Ascending aorta (tissue), 2 donors: ENCODE data around the gene USP43. TPM values are rescaled to one million over a fixed set of nuclear protein-coding genes. Genes with fewer than 3 reads are reported as not detected.

Experiments used
- DNase-seq, 2 donors: peaks; one replicate each; pipeline ENCODE4 v3.0.0-alpha.2; 2019; ENCODE audit warnings: low spot score in 2 of 2
- H3K27ac ChIP-seq, 2 donors: fragments of 200-600 bp; sonication (generic); one replicate each; pipeline ENCODE4 v1.5.1; 2016 to 2017; ENCODE audit warnings: mild to moderate bottlenecking in 1 of 2
- H3K27me3 ChIP-seq: fragments of 200-600 bp; sonication (generic); one replicate; pipeline ENCODE4 v1.5.1; 2017
- H3K36me3 ChIP-seq, 2 donors: fragments of 200-600 bp; sonication (generic); one replicate each; pipeline ENCODE4 v1.5.1; 2016
- H3K4me1 ChIP-seq, 2 donors: fragments of 200-600 bp; sonication (generic); one replicate each; pipeline ENCODE4 v1.5.1; 2016 to 2017; ENCODE audit warnings: mild to moderate bottlenecking in 1 of 2
- H3K4me3 ChIP-seq, 2 donors: fragments of 200-600 bp; sonication (generic); one replicate each; pipeline ENCODE4 v1.5.1; 2016 to 2017; ENCODE audit warnings: mild to moderate bottlenecking in 1 of 2
- H3K9me3 ChIP-seq, 2 donors: fragments of 200-600 bp; sonication (generic); one replicate each; pipeline ENCODE4 v1.5.1; 2016
- CTCF ChIP-seq, 3 experiments: fragments of 200-600 bp in 2 of 3; fragments of 450-650 bp in 1 of 3; sonication (generic) in 2 of 3; IDR thresholded peaks; one replicate each; pipeline ENCODE4 v1.5.1; 2016 to 2019; ENCODE audit warnings: antibody characterized with exemption in 3 of 3, mild to moderate bottlenecking in 1 of 3, moderate library complexity in 1 of 3
- intact Hi-C: fragments of 100-400 bp; cut with DNase I; formaldehyde crosslinking; loops from one replicate; pipeline ENCODE4 v1.15.1; 2023
- total RNA-seq: library from RNA; depleted of rRNA; stranded (reverse); fragments of >200 nt; gene quantifications from one replicate; pipeline ENCODE4 v1.1.0, GENCODE V29; 2016

USP43 gene
- total RNA-seq, 1 donor from 2014 or later, result not detected

GRCh38 chr17:9668517-9668916 is 23.2 kb downstream of the USP43 start:
- DNase-seq, result no peak
- Histone ChIP-seq H3K9me3 (no peaks in the 10 kb centered on the region), H3K36me3 (no peaks in the 10 kb centered on the region), H3K27me3 (no peaks in the 10 kb centered on the region), H3K4me1 (no peaks in the 10 kb centered on the region), H3K27ac (no peak overlapping the region), H3K4me3 (no peak overlapping the region)
- intact Hi-C loops, result no loop called here
- no peak for TF ChIP-seq CTCF (IDR thresholded peaks at IDR 0.05)

GRCh38 chr17:9669551-9670008 is 24.3 kb downstream of the USP43 start:
- H3K27me3 ChIP-seq, result no peaks in the 10 kb centered on the region
- H3K4me1 ChIP-seq, result no peaks in the 10 kb centered on the region
- no peak for DNase-seq
- intact Hi-C loops, result no loop called here
- no peaks in the 10 kb centered on the region for H3K36me3 ChIP-seq
- no peak overlapping the region for H3K4me3 ChIP-seq
- H3K9me3 ChIP-seq, result no peaks in the 10 kb centered on the region
- H3K27ac ChIP-seq, result no peak overlapping the region
- TF ChIP-seq CTCF (IDR thresholded peaks at IDR 0.05), result no peak

GRCh38 chr17:9670596-9670995 is 25.3 kb downstream of the USP43 start:
- Histone ChIP-seq H3K4me1 (no peaks in the 10 kb centered on the region), H3K27me3 (no peaks in the 10 kb centered on the region), H3K36me3 (no peaks in the 10 kb centered on the region), H3K9me3 (no peaks in the 10 kb centered on the region), H3K27ac (no peak overlapping the region), H3K4me3 (no peak overlapping the region)
- no peak for TF ChIP-seq CTCF (IDR thresholded peaks at IDR 0.05)
- intact Hi-C loops, result no loop called here
- no peak for DNase-seq

GRCh38 chr17:9671559-9671958 is 26.2 kb downstream of the USP43 start:
- intact Hi-C loops, result no loop called here

GRCh38 chr17:9672266-9672665 is 26.9 kb downstream of the USP43 start:
- Histone ChIP-seq H3K4me3 (no peak overlapping the region), H3K36me3 (no peaks in the 10 kb centered on the region), H3K27ac (no peak overlapping the region), H3K9me3 (no peaks in the 10 kb centered on the region), H3K27me3 (no peaks in the 10 kb centered on the region), H3K4me1 (no peaks in the 10 kb centered on the region)
- TF ChIP-seq CTCF (IDR thresholded peaks at IDR 0.05), result no peak
- intact Hi-C loops, result no loop called here
- DNase-seq, result no peak

More at GRCh38 chr17:9671559-9671958, 26.2 kb downstream of the USP43 start:
- H3K36me3 ChIP-seq, result no peaks in the 10 kb centered on the region
- TF ChIP-seq CTCF (IDR thresholded peaks at IDR 0.05), result no peak
- H3K4me3 ChIP-seq, result no peak overlapping the region
- no peaks in the 10 kb centered on the region for H3K9me3 ChIP-seq
- no peak for DNase-seq
- H3K27me3 ChIP-seq, result no peaks in the 10 kb centered on the region
- no peaks in the 10 kb centered on the region for H3K4me1 ChIP-seq
- no peak overlapping the region for H3K27ac ChIP-seq

- intact Hi-C loops, result no loop called here
- H3K4me3 ChIP-seq, result no peak overlapping the region
- no peak for TF ChIP-seq CTCF (IDR thresholded peaks at IDR 0.05)
Measured at GRCh38 chr17:9672691-9673090, 27.4 kb downstream of the USP43 start.

More at GRCh38 chr17:9672691-9673090, 27.4 kb downstream of the USP43 start:
- H3K9me3 ChIP-seq, result no peaks in the 10 kb centered on the region
- no peak for DNase-seq
- H3K27ac ChIP-seq, result no peak overlapping the region
- no peaks in the 10 kb centered on the region for H3K4me1 ChIP-seq
- no peaks in the 10 kb centered on the region for H3K27me3 ChIP-seq
- H3K36me3 ChIP-seq, result no peaks in the 10 kb centered on the region
